Testis (tissue), 3 donors: ENCODE data around the gene SEPSECS. TPM values are rescaled to one million over a fixed set of nuclear protein-coding genes. Genes with fewer than 3 reads are reported as not detected.

Experiments
- DNase-seq: peaks from one replicate; pipeline ENCODE4 v3.0.0-alpha.2; 2019
- H3K27ac ChIP-seq, 2 donors: fragments of 200-600 bp; sonication (generic); one replicate each; pipeline ENCODE4 v1.5.1; 2019
- H3K27me3 ChIP-seq: fragments of 200-600 bp; sonication (generic); one replicate; pipeline ENCODE4 v1.5.1; 2019
- H3K36me3 ChIP-seq: fragments of 200-600 bp; sonication (generic); one replicate; pipeline ENCODE4 v1.5.1; 2017; ENCODE audit warnings: low read depth; ENCODE audit errors: missing control alignments
- H3K4me1 ChIP-seq: fragments of 200-600 bp; sonication (generic); one replicate; pipeline ENCODE4 v1.5.1; 2019
- H3K4me3 ChIP-seq, 2 donors: fragments of 200-600 bp; sonication (generic); one replicate each; pipeline ENCODE4 v1.5.1; 2017 to 2019
- H3K9me3 ChIP-seq: fragments of 200-600 bp; sonication (generic); one replicate; pipeline ENCODE4 v1.5.1; 2017
- POLR2A ChIP-seq: fragments of 450-650 bp; IDR thresholded peaks from one replicate; pipeline ENCODE4 v1.6.1; 2017; ENCODE audit warnings: antibody characterized with exemption, mild to moderate bottlenecking, moderate library complexity
- WGBS, 2 donors: methylation state at CpG; one replicate each; pipeline ENCODE4 v1.1.5; 2018; 5-methylcytosine and 5-hydroxymethylcytosine counted together
- intact Hi-C: fragments of 100-400 bp; cut with DNase I; formaldehyde crosslinking; loops from one replicate; pipeline ENCODE4 v1.15.1; 2023; ENCODE audit warnings: low total_unique reads
- polyA plus RNA-seq: library from polyadenylated mRNA; stranded (reverse); fragments of 350-450 nt; fragmentation: Illumina TruSeq; extraction: RNeasy Lipid Tissue Mini Kit (QIAGEN cat#74804); gene quantifications from one replicate; pipeline ENCODE4 v1.2.3, GENCODE V29; 2014; ENCODE audit warnings: low read depth, low replicate concordance; ENCODE audit not compliant: insufficient read depth
- total RNA-seq, 2 donors: library from RNA; depleted of rRNA; stranded (reverse); fragments of >200 nt; gene quantifications; one replicate each; pipeline ENCODE4 v1.2.3, GENCODE V29; 2016
- TF ChIP-seq, protein P1 (sequence below), 3 experiments: fragments of 450-650 bp in 2 of 3; fragments of 200-600 bp in 1 of 3; sonication (generic) in 1 of 3; IDR thresholded peaks; one replicate each; pipeline ENCODE4 v1.5.1; 2016 to 2019; ENCODE audit warnings: antibody characterized with exemption in 3 of 3, mild to moderate bottlenecking in 2 of 3, moderate library complexity in 1 of 3

The SEPSECS gene
- total and polyA plus RNA-seq, 3 donors from 2014 or later, result 12.7 to 18.3 (median 18.2) TPM

DNA sequence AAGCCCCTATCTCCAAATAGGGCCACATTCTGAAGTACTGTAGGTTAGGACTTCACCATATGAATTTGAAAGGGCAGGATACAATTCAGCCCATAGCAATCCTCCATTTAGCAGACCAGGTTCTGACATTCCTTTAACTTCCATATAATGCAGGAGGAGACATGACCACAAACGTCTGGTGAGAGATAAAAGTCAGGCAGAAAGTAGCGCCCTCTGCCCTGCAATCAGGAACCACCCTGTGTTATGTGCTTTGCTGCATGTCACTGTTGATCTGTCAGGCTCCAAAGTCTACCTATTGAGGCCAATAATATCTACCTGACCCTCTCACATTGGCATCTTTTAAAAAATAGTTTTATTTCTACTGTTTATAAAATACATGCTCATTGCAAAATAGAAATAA lies 30.2 kb upstream of the SEPSECS start:
- WGBS, 2 donors, result 65 to 83% methylated on average over 2 of the region's 2 CpGs
- no peak overlapping the region for H3K4me3 ChIP-seq
- TF ChIP-seq, protein P1, sequence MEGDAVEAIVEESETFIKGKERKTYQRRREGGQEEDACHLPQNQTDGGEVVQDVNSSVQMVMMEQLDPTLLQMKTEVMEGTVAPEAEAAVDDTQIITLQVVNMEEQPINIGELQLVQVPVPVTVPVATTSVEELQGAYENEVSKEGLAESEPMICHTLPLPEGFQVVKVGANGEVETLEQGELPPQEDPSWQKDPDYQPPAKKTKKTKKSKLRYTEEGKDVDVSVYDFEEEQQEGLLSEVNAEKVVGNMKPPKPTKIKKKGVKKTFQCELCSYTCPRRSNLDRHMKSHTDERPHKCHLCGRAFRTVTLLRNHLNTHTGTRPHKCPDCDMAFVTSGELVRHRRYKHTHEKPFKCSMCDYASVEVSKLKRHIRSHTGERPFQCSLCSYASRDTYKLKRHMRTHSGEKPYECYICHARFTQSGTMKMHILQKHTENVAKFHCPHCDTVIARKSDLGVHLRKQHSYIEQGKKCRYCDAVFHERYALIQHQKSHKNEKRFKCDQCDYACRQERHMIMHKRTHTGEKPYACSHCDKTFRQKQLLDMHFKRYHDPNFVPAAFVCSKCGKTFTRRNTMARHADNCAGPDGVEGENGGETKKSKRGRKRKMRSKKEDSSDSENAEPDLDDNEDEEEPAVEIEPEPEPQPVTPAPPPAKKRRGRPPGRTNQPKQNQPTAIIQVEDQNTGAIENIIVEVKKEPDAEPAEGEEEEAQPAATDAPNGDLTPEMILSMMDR (IDR thresholded peaks at IDR 0.05), result no peak
- TF ChIP-seq POLR2A, result no peak
- H3K36me3 ChIP-seq, result no peaks in the 10 kb centered on the region
- DNase-seq, result no peak
- H3K9me3 ChIP-seq, result no peaks in the 10 kb centered on the region
- intact Hi-C loops, result no loop called here
- H3K4me1 ChIP-seq, result no peaks in the 10 kb centered on the region
- H3K27ac ChIP-seq, result no peak overlapping the region
- H3K27me3 ChIP-seq, result no peaks in the 10 kb centered on the region

DNA sequence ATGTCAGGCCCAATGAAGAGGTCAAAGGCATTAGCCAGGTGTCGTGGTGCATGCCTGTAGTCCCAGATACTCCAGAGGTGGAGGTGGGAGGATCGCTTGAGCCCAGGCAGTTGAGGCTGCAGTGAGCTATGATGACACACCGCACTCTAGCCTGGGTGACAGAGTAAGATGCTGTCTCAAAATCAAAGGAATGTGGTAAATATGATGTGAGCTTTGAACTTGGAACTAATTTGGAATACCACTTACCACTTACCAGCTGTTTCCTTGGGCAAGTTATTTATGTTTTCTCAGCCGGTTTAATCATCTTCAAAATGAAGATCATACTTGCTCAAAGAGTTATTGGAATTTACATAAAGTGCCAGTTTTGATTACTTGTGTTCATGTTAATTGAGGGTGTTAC lies 23.8 kb upstream of the SEPSECS start:
- Histone ChIP-seq H3K27me3 (no peaks in the 10 kb centered on the region), H3K4me3 (no peak overlapping the region), H3K27ac (no peak overlapping the region), H3K4me1 (no peaks in the 10 kb centered on the region), H3K9me3 (no peaks in the 10 kb centered on the region), H3K36me3 (no peaks in the 10 kb centered on the region)
- TF ChIP-seq, protein P1 (IDR thresholded peaks at IDR 0.05), result no peak
- no peak for TF ChIP-seq POLR2A
- intact Hi-C loops, result no loop called here
- 74 to 87% methylated on average over 4 of the region's 4 CpGs for WGBS, 2 donors
- no peak for DNase-seq

DNA sequence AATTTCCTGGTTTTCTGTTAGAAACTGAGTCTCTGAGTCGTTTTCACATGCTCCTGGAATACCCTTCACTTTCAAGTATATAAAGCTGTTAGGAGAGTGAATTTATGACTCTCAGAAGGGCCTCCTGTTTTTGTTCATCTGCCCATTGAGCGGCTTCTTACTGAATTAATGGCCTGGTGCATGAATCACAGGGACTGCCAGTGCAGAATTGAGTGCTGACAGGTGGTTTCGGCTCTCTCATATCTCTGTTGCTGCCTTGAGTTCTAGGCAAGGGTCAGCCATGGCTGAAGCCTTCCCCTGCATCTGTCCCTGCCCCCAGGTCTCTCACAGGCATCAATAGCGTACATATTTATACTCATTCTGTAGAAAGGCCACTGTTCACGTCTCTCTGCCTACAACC lies 22.7 kb upstream of the SEPSECS start:
- Histone ChIP-seq H3K27ac (no peak overlapping the region), H3K4me1 (no peaks in the 10 kb centered on the region), H3K27me3 (no peaks in the 10 kb centered on the region), H3K9me3 (no peaks in the 10 kb centered on the region), H3K36me3 (no peaks in the 10 kb centered on the region), H3K4me3 (no peak overlapping the region)
- no peak for DNase-seq
- 71 to 76% methylated on average over 5 of the region's 5 CpGs for WGBS, 2 donors
- no peak for TF ChIP-seq POLR2A
- TF ChIP-seq, protein P1 (IDR thresholded peaks at IDR 0.05), result no peak
- intact Hi-C loops, result no loop called here

DNA sequence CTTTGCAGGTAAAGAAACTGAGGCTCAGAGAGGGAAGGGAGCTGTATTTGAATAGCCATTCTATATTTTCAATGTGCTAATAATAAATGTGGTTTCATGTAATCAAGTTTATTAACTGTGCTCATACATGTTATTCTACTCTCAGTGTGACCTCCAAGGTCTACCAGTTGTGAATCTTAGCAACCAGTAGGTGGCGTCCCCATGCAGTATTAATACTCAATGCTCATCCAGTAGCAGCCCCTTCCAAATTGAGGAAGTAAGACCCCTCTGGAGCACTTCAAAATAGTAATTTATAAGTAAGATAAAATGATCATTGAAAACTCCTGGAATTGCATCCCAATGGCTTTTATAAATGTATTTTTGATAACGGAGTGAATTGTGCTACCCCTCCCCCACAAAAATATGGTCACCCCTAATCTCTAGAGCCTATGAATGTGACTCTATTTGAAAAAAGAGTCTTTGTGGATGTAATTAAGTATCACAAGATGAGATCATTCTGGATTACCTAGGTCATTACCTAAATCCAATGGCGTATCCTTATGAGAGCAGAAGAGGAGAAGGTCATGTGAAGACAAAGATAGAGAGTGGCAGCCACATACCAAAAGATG lies 20.4 kb upstream of the SEPSECS start:
- no peak overlapping the region for H3K4me3 ChIP-seq
- peak; percentile 47 for DNase-seq
- H3K9me3 ChIP-seq, result no peaks in the 10 kb centered on the region
- no peaks in the 10 kb centered on the region for H3K27me3 ChIP-seq
- H3K27ac ChIP-seq, result no peak overlapping the region
- 70 to 71% methylated on average over 3 of the region's 3 CpGs for WGBS, 2 donors
- no peaks in the 10 kb centered on the region for H3K4me1 ChIP-seq
- no peak for TF ChIP-seq POLR2A
- TF ChIP-seq, protein P1 (IDR thresholded peaks at IDR 0.05), result peak; percentile 25 to 53 (median 45)
- intact Hi-C loops, result no loop called here
- no peaks in the 10 kb centered on the region for H3K36me3 ChIP-seq

DNA sequence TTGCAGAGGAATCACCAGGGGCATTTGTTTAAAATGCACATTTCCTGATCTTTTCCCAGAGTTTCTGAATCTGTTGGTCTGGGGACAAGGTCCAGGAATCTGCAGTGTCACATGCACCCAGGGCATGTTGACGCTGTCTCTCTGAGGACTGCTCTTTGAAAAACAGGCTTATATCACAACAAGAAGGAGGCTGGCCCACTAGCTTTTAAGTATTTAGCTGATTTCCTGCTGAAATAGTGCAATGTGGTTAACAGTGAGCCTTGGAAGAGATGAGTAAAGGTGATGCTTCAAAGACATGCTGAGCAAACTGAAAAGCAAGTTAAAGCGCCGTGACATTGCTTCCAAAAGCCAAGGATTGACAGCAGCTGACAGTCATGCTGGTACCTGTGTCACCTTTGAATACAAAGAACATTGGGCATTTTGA lies 18.6 kb upstream of the SEPSECS start:
- intact Hi-C loops, result no loop called here
- Histone ChIP-seq H3K36me3 (no peaks in the 10 kb centered on the region), H3K9me3 (no peaks in the 10 kb centered on the region), H3K27ac (no peak overlapping the region), H3K4me1 (no peaks in the 10 kb centered on the region), H3K4me3 (no peak overlapping the region), H3K27me3 (no peaks in the 10 kb centered on the region)
- DNase-seq, result no peak
- no peak for TF ChIP-seq POLR2A
- TF ChIP-seq, protein P1 (IDR thresholded peaks at IDR 0.05), result no peak
- WGBS, 2 donors, result 87 to 93% methylated on average over 3 of the region's 3 CpGs
